Mesenchymal stem cell (in vitro differentiated cells and primary cell): ENCODE results near the gene SF3B3.

ENCODE experiments used
- DNase-seq: peaks from one replicate; pipeline ENCODE4 v3.0.0-alpha.2; 2013
- H2AFZ ChIP-seq: one replicate; pipeline ENCODE4 v1.6.1; 2013; ENCODE audit warnings: low read depth, mild to moderate bottlenecking, control low read depth, inconsistent platforms, low read length, moderate library complexity
- H2AK5ac ChIP-seq: 2 replicates; pipeline ENCODE4 v1.6.1; 2013; ENCODE audit warnings: low read length, moderate library complexity, mild to moderate bottlenecking, inconsistent platforms; ENCODE audit not compliant: severe bottlenecking
- H2BK120ac ChIP-seq: one replicate; pipeline ENCODE4 v1.6.1; 2013; ENCODE audit warnings: low read depth, mild to moderate bottlenecking, inconsistent platforms, low read length, moderate library complexity
- H2BK12ac ChIP-seq, 2 experiments: one replicate each; pipeline ENCODE4 v1.6.1; 2013; ENCODE audit warnings: inconsistent platforms in 2 of 2, low read length in 2 of 2, mild to moderate bottlenecking in 2 of 2, moderate library complexity in 2 of 2, control low read depth in 1 of 2
- H2BK15ac ChIP-seq: one replicate; pipeline ENCODE4 v1.6.1; 2013; ENCODE audit warnings: mild to moderate bottlenecking, low read depth, inconsistent platforms; ENCODE audit not compliant: poor library complexity, severe bottlenecking
- H2BK5ac ChIP-seq: 2 replicates; pipeline ENCODE4 v1.6.1; 2013; ENCODE audit warnings: low read depth, mild to moderate bottlenecking, low read length, control low read depth, inconsistent platforms; ENCODE audit not compliant: poor library complexity, severe bottlenecking
- H3K14ac ChIP-seq, 2 experiments: one replicate each; pipeline ENCODE4 v1.6.1; 2013; ENCODE audit warnings: inconsistent platforms in 2 of 2, low read length in 2 of 2, control low read depth in 1 of 2, mild to moderate bottlenecking in 1 of 2, moderate library complexity in 1 of 2
- H3K18ac ChIP-seq, 2 experiments: one replicate each; pipeline ENCODE4 v1.6.1; 2013; ENCODE audit warnings: inconsistent platforms in 2 of 2, low read length in 2 of 2, control low read depth in 1 of 2, low read depth in 1 of 2, mild to moderate bottlenecking in 1 of 2
- H3K23ac ChIP-seq, 2 experiments: one replicate each; pipeline ENCODE4 v1.6.1; 2013; ENCODE audit warnings: inconsistent platforms in 2 of 2, low read length in 2 of 2, mild to moderate bottlenecking in 2 of 2, moderate library complexity in 2 of 2, control low read depth in 1 of 2
- H3K27ac ChIP-seq: 2 replicates; pipeline ENCODE4 v1.5.1; 2013; ENCODE audit warnings: mild to moderate bottlenecking, moderate library complexity, low read length, control low read depth, inconsistent platforms; ENCODE audit not compliant: poor library complexity, severe bottlenecking
- H3K27me3 ChIP-seq, 2 experiments: 2 replicates each; pipeline versions ENCODE4 v1.6.1 to v1.7.0; 2013; ENCODE audit warnings: low read length in 2 of 2, mild to moderate bottlenecking in 2 of 2, moderate library complexity in 2 of 2, control low read depth in 1 of 2, inconsistent platforms in 1 of 2; ENCODE audit not compliant: control insufficient read depth in 1 of 2, insufficient read depth in 1 of 2
- H3K36me3 ChIP-seq, 2 experiments: 2 replicates each; pipeline versions ENCODE4 v1.6.1 to v1.7.0; 2013; ENCODE audit warnings: low read length in 2 of 2, control low read depth in 1 of 2, inconsistent platforms in 1 of 2, low read depth in 1 of 2, mild to moderate bottlenecking in 1 of 2; ENCODE audit not compliant: insufficient read depth in 2 of 2, control insufficient read depth in 1 of 2
- H3K4ac ChIP-seq, 2 experiments: one replicate each; pipeline ENCODE4 v1.6.1; 2013; ENCODE audit warnings: inconsistent platforms in 2 of 2, low read length in 2 of 2, mild to moderate bottlenecking in 2 of 2, moderate library complexity in 2 of 2, control low read depth in 1 of 2, low read depth in 1 of 2
- H3K4me1 ChIP-seq: 2 replicates; pipeline ENCODE4 v1.6.1; 2013; ENCODE audit warnings: low read depth, low read length, control low read depth; ENCODE audit not compliant: control insufficient read depth, insufficient read depth
- H3K4me2 ChIP-seq: 2 replicates; pipeline ENCODE4 v1.6.1; 2013; ENCODE audit warnings: low read length, mild to moderate bottlenecking, inconsistent platforms; ENCODE audit not compliant: poor library complexity, severe bottlenecking
- H3K4me3 ChIP-seq, 2 experiments: 2 replicates each; pipeline versions ENCODE4 v1.5.1 to v1.7.0; 2013; ENCODE audit warnings: low read length in 2 of 2, mild to moderate bottlenecking in 2 of 2, control low read depth in 1 of 2, low read depth in 1 of 2; ENCODE audit not compliant: insufficient read depth in 1 of 2
- H3K79me1 ChIP-seq: replicated peaks from 2 replicates; pipeline ENCODE4 v1.6.1; 2013; ENCODE audit warnings: mild to moderate bottlenecking, control low read depth, low read length, inconsistent platforms; ENCODE audit not compliant: poor library complexity, severe bottlenecking
- H3K9ac ChIP-seq: 2 replicates; pipeline ENCODE4 v1.7.0; 2013; ENCODE audit warnings: mild to moderate bottlenecking, low read length, moderate library complexity
- H3K9me3 ChIP-seq: 2 replicates; pipeline ENCODE4 v1.7.0; 2013; ENCODE audit warnings: mild to moderate bottlenecking, low read length; ENCODE audit not compliant: control insufficient read depth
- H4K8ac ChIP-seq: one replicate; pipeline ENCODE4 v1.6.1; 2013; ENCODE audit warnings: inconsistent platforms, mild to moderate bottlenecking, low read length, moderate library complexity
- H4K91ac ChIP-seq: one replicate; pipeline ENCODE4 v1.6.1; 2013; ENCODE audit warnings: mild to moderate bottlenecking, low read length, inconsistent platforms
- WGBS: methylation state at CpG from one replicate; pipeline ENCODE4 v1.1.7; 2013; ENCODE audit warnings: mixed read lengths; 5-methylcytosine and 5-hydroxymethylcytosine counted together

Gene SF3B3

GRCh38 chr16:70495425-70496182 lies 28.0 kb upstream of the SF3B3 start:
- Histone ChIP-seq H3K9me3 (no peaks in the 10 kb centered on the region), H2BK120ac (no peak overlapping the region), H3K4me1 (peaks cover 3% of the 10 kb centered on the region), H3K9ac (no peak overlapping the region), H3K27me3 (no peaks in the 10 kb centered on the region), H4K91ac (no peak overlapping the region), H2BK12ac (no peak overlapping the region), H2AK5ac (no peak overlapping the region), H3K4me2 (no peak overlapping the region), H2BK15ac (no peak overlapping the region), H3K23ac (no peak overlapping the region), H3K79me1 (peaks cover 3% of the 10 kb centered on the region), H3K18ac (no peak overlapping the region), H3K36me3 (peaks cover 36 to 75% of the 10 kb centered on the region in 2 experiments), H3K14ac (no peak overlapping the region), H2AFZ (no peak overlapping the region), H4K8ac (no peak overlapping the region), H3K4me3 (no peak overlapping the region), H2BK5ac (no peak overlapping the region), H3K4ac (no peak overlapping the region), H3K27ac (no peak overlapping the region)
- DNase-seq = no peak
- WGBS = 98% methylated on average over 9 of the region's 9 CpGs

DNA sequence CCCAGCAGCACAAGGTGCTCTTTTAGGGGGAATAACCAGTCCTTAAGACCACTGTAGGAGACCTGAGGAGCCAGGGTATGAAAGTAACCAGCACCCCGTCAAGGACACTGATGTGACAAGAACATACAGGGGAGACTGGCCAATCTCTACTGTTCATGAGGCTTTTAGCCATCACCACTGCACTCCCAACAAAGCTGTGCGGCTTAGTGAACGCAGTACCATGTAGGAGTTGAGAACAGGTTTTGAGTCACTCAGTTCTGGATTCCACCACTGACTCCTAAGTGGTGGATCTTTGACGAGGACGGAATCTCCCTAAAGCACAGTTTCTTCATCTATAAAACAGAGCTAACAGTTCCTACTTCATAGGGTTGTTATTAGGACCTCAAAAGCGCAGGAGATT lies 27.1 kb upstream of the SF3B3 start:
- no peak overlapping the region for H3K9ac ChIP-seq
- 94% methylated on average over 6 of the region's 6 CpGs for WGBS
- DNase-seq = no peak
- H2BK12ac ChIP-seq = no peak overlapping the region
- H4K8ac ChIP-seq = no peak overlapping the region
- H3K4me1 ChIP-seq = peaks cover 3% of the 10 kb centered on the region
- no peak overlapping the region for H2AK5ac ChIP-seq
- H2BK15ac ChIP-seq = no peak overlapping the region
- H3K4me3 ChIP-seq = no peak overlapping the region
- no peak overlapping the region for H3K23ac ChIP-seq
- H2BK5ac ChIP-seq = no peak overlapping the region
- H3K4ac ChIP-seq = no peak overlapping the region
- H3K9me3 ChIP-seq = no peaks in the 10 kb centered on the region
- no peak overlapping the region for H3K14ac ChIP-seq
- H3K36me3 ChIP-seq = peaks cover 36 to 76% of the 10 kb centered on the region in 2 experiments
- no peak overlapping the region for H3K27ac ChIP-seq
- H3K27me3 ChIP-seq = no peaks in the 10 kb centered on the region
- no peak overlapping the region for H2BK120ac ChIP-seq
- peaks cover 3% of the 10 kb centered on the region for H3K79me1 ChIP-seq
- no peak overlapping the region for H3K18ac ChIP-seq
- no peak overlapping the region for H4K91ac ChIP-seq
- no peak overlapping the region for H3K4me2 ChIP-seq
- H2AFZ ChIP-seq = no peak overlapping the region

GRCh38 chr16:70508752-70509151 lies 14.9 kb upstream of the SF3B3 start:
- no peaks in the 10 kb centered on the region for H3K9me3 ChIP-seq
- WGBS = 94% methylated on average over 3 of the region's 5 CpGs
- H2BK12ac ChIP-seq = no peak overlapping the region
- H2AK5ac ChIP-seq = no peak overlapping the region
- H2BK15ac ChIP-seq = no peak overlapping the region
- no peak overlapping the region for H3K4me2 ChIP-seq
- H3K23ac ChIP-seq = no peak overlapping the region
- no peaks in the 10 kb centered on the region for H3K27me3 ChIP-seq
- peak; percentile 15 for DNase-seq
- H3K9ac ChIP-seq = no peak overlapping the region
- H3K36me3 ChIP-seq = peaks cover 36 to 80% of the 10 kb centered on the region in 2 experiments
- H3K18ac ChIP-seq = no peak overlapping the region
- H3K14ac ChIP-seq = no peak overlapping the region
- H4K8ac ChIP-seq = no peak overlapping the region
- no peaks in the 10 kb centered on the region for H3K79me1 ChIP-seq
- H2BK5ac ChIP-seq = no peak overlapping the region
- H2AFZ ChIP-seq = no peak overlapping the region
- H3K4me1 ChIP-seq = no peaks in the 10 kb centered on the region
- no peak overlapping the region for H4K91ac ChIP-seq
- no peak overlapping the region for H2BK120ac ChIP-seq
- no peak overlapping the region for H3K4me3 ChIP-seq
- H3K27ac ChIP-seq = no peak overlapping the region
- H3K4ac ChIP-seq = no peak overlapping the region

DNA sequence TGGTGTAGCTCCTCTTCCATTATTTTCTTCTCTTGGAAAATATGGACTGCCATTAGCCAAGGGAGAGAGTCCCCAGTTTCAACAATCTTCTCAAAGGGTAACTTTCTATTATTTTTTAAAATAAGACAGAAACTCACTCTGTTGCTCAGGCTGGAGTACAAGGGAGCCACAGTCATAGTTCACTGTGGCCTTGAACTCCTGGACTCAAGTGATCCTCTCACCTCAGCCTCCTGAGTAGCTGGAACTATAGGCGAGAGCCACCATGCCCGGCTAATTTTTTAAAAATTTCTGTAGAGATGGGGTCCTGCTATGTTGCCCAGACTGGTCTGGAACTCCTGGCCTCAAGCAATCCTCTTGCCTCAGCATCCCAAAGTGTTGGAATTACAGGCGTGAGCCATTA lies 13.4 kb upstream of the SF3B3 start:
- WGBS = 97% methylated on average over 3 of the region's 3 CpGs
- no peak overlapping the region for H3K23ac ChIP-seq
- no peak overlapping the region for H2AFZ ChIP-seq
- no peaks in the 10 kb centered on the region for H3K4me1 ChIP-seq
- no peak for DNase-seq
- H3K18ac ChIP-seq = no peak overlapping the region
- no peak overlapping the region for H3K4me2 ChIP-seq
- H3K27me3 ChIP-seq = no peaks in the 10 kb centered on the region
- H2BK15ac ChIP-seq = no peak overlapping the region
- no peak overlapping the region for H3K4me3 ChIP-seq
- no peaks in the 10 kb centered on the region for H3K9me3 ChIP-seq
- peaks cover 44 to 84% of the 10 kb centered on the region in 2 experiments for H3K36me3 ChIP-seq
- H3K9ac ChIP-seq = no peak overlapping the region
- H4K8ac ChIP-seq = no peak overlapping the region
- H3K79me1 ChIP-seq = no peaks in the 10 kb centered on the region
- no peak overlapping the region for H2BK120ac ChIP-seq
- no peak overlapping the region for H3K4ac ChIP-seq
- no peak overlapping the region for H4K91ac ChIP-seq
- no peak overlapping the region for H2BK12ac ChIP-seq
- no peak overlapping the region for H3K27ac ChIP-seq
- H3K14ac ChIP-seq = no peak overlapping the region
- no peak overlapping the region for H2AK5ac ChIP-seq
- H2BK5ac ChIP-seq = no peak overlapping the region
